K562 (cell line): ENCODE results near the gene NCOA1. TPM values are rescaled to one million over a fixed set of nuclear protein-coding genes. Genes with fewer than 3 reads are reported as not detected.

ENCODE experiments used
- BRF1 ChIP-seq: IDR thresholded peaks from 3 replicates; pipeline ENCODE4 v1.6.1; 2011; ENCODE audit warnings: borderline replicate concordance, mild to moderate bottlenecking; ENCODE audit not compliant: insufficient read length; ENCODE audit errors: extremely low read depth
- ETV1 ChIP-seq: fragments of 450-650 bp; conservative IDR thresholded peaks from 2 replicates; pipeline ENCODE4 v1.6.1; 2016; ENCODE audit warnings: missing genetic modification characterization, control low read depth, low read depth, missing compliant biosample characterization
- GTF2F1 ChIP-seq: IDR thresholded peaks from 2 replicates; pipeline ENCODE4 v1.6.1; 2011; ENCODE audit warnings: low read depth, low read length, improper control_type of control experiment
- KDM1A ChIP-seq, 2 experiments: fragments of 450-650 bp; IDR thresholded peaks; 2 replicates each; pipeline ENCODE4 v1.6.1; 2016; ENCODE audit warnings: mild to moderate bottlenecking in 2 of 2
- NFIX ChIP-seq: fragments of 250-450 bp; sonication (Bioruptor Pico); IDR thresholded peaks from 2 replicates; pipeline ENCODE4 v1.4.0; 2020; ENCODE audit warnings: low read depth, mild to moderate bottlenecking, moderate library complexity
- PML ChIP-seq: IDR thresholded peaks from 2 replicates; pipeline ENCODE4 v1.6.1; 2012; ENCODE audit warnings: low read length, inconsistent platforms
- RB1 ChIP-seq: fragments of 450-650 bp; IDR thresholded peaks from 2 replicates; pipeline ENCODE4 v1.6.1; 2017; ENCODE audit warnings: low read depth, mild to moderate bottlenecking
- RFX7 ChIP-seq: fragments of 250-450 bp; sonication (Bioruptor Pico); IDR thresholded peaks from 2 replicates; pipeline ENCODE4 v1.5.1; 2021; ENCODE audit warnings: mild to moderate bottlenecking
- TAF9B ChIP-seq: fragments of 450-650 bp; IDR thresholded peaks from 2 replicates; pipeline ENCODE4 v1.6.1; 2018; ENCODE audit warnings: mild to moderate bottlenecking; ENCODE audit not compliant: partially characterized antibody
- TCF7 ChIP-seq: sonication (generic); IDR thresholded peaks from 2 replicates; pipeline ENCODE4 v1.6.1; 2016; ENCODE audit warnings: antibody characterized with exemption, borderline replicate concordance
- TRIM28 ChIP-seq: fragments of 450-650 bp; IDR thresholded peaks from 2 replicates; pipeline ENCODE4 v1.6.1; 2017
- ZNF140 ChIP-seq: fragments of 250-450 bp; sonication (Bioruptor Pico); IDR thresholded peaks from 2 replicates; pipeline ENCODE4 v1.8.0; 2021; ENCODE audit warnings: moderate library complexity, mild to moderate bottlenecking, inconsistent platforms
- ZNF175 ChIP-seq: fragments of 200-800 bp; sonication (Bioruptor generic); IDR thresholded peaks from 2 replicates; pipeline ENCODE4 v1.6.1; 2016; ENCODE audit warnings: low read depth, mild to moderate bottlenecking, missing genetic modification characterization, missing compliant biosample characterization
- ZNF444 ChIP-seq: fragments of 250-450 bp; sonication (Bioruptor Pico); IDR thresholded peaks from 2 replicates; pipeline ENCODE4 v1.4.0; 2020; ENCODE audit warnings: mild to moderate bottlenecking, moderate library complexity
- polyA plus RNA-seq, 8 experiments: library from polyadenylated mRNA; depleted of rRNA in 4 of 8; stranded (reverse) in 5 of 8; unstranded in 3 of 8; fragments of >200 nt; fragmentation: Nextera tagmentation in 2 of 8; fragmentation: Illumina TruSeq in 1 of 8; extraction: Ambion mirVana in 2 of 8; extraction: Trizol in 1 of 8; gene quantifications; 2 replicates each; pipeline versions ENCODE4 v1.2.1 to v1.2.3, GENCODE V29; 2011 to 2014; ENCODE audit warnings: inconsistent platforms in 1 of 8, missing spikeins in 1 of 8
- total RNA-seq, 7 experiments: library from RNA; depleted of rRNA in 6 of 7; stranded (reverse); fragments of >200 nt in 6 of 7; fragmentation: Illumina TruSeq in 2 of 7; extraction: Trizol in 2 of 7; gene quantifications; 2 replicates each; pipeline versions ENCODE4 v1.2.1 to v1.2.3, GENCODE V29; 2011 to 2021; ENCODE audit warnings: low replicate concordance in 1 of 7
- TF ChIP-seq, protein P1 (sequence below): fragments of 450-650 bp; IDR thresholded peaks from 2 replicates; pipeline ENCODE4 v1.6.1; 2017; ENCODE audit warnings: antibody characterized with exemption
- TF ChIP-seq, protein P2 (sequence below): fragments of 200-800 bp; sonication (Bioruptor generic); IDR thresholded peaks from 2 replicates; pipeline ENCODE4 v1.6.1; 2017; ENCODE audit warnings: missing genetic modification characterization, missing compliant biosample characterization
- TF ChIP-seq, protein P3 (sequence below): sonication (generic); formaldehyde crosslinking; IDR thresholded peaks from 2 replicates; pipeline ENCODE4 v1.8.0; 2022; ENCODE audit warnings: missing genetic modification reagents, mild to moderate bottlenecking, moderate library complexity, borderline replicate concordance
- TF ChIP-seq, protein P4 (sequence below), 2 experiments: IDR thresholded peaks in 1 of 2; conservative IDR thresholded peaks in 1 of 2; 2 replicates each; pipeline ENCODE4 v1.6.1; 2016; ENCODE audit warnings: low read depth in 2 of 2, mild to moderate bottlenecking in 1 of 2, missing compliant biosample characterization in 1 of 2, missing genetic modification characterization in 1 of 2, moderate library complexity in 1 of 2
- TF ChIP-seq, protein P5 (sequence below): fragments of 250-450 bp; sonication (Bioruptor Pico); IDR thresholded peaks from 2 replicates; pipeline ENCODE4 v1.8.0; 2021; ENCODE audit warnings: mild to moderate bottlenecking, moderate library complexity

The NCOA1 gene
- total and polyA plus RNA-seq, 9 of the 15 experiments (the other 6 are each of a cell fraction or from before 2014, with no cell fraction given), result 4.9 to 25.7 (median 17.0) TPM

DNA sequence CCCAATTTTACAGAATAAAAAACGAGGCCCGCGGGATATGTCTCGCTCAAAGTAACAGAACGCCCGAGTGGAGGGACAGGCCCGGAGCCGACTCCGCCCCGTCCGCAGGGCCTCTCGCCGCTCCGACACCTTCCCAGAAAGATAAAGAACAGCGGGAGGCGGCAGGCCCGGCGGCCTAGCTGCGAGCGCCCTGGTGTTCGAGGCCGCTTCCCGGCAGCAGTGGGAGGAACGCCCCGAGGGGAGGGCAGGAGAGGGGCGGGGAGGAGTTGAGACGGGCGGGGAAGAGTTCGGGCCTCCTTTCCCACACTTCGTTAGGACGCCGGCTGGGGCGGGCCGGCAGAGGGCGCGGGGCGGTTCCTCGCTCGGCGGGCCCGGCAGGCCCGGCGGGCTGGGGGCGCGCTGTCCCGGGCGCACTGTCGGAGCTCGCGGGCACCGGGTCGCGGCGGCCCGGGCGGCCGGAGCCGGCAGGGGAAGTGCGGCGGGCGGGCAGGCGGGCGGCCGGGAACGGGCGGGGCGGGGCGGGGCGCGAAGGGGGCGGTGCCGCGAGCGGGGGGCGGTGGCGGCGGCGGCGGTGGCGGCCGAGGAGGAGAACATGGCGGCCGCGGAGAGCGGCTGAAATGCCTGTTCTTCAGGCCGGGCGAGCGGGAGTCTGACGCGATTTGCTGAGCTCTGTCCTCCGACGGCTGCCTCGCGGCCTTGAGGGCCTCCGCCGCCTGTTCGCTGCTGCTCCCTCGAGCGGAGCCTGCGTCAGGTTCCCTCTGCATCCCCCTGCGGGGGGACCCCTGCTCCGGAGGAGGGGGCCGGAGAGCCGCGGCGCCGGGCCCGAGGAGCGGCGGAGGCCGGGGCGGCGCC, at the start of gene NCOA1 (continued):
- TF ChIP-seq, protein P1, sequence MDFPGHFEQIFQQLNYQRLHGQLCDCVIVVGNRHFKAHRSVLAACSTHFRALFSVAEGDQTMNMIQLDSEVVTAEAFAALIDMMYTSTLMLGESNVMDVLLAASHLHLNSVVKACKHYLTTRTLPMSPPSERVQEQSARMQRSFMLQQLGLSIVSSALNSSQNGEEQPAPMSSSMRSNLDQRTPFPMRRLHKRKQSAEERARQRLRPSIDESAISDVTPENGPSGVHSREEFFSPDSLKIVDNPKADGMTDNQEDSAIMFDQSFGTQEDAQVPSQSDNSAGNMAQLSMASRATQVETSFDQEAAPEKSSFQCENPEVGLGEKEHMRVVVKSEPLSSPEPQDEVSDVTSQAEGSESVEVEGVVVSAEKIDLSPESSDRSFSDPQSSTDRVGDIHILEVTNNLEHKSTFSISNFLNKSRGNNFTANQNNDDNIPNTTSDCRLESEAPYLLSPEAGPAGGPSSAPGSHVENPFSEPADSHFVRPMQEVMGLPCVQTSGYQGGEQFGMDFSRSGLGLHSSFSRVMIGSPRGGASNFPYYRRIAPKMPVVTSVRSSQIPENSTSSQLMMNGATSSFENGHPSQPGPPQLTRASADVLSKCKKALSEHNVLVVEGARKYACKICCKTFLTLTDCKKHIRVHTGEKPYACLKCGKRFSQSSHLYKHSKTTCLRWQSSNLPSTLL, result no peak
- TF ChIP-seq RFX7 (no peak), RB1 (peak; percentile 61; the same call in 1 of the 2 replicates), KDM1A (IDR thresholded peaks at IDR 0.05) (no peak), TAF9B (peak; percentile 33), GTF2F1 (no peak), ZNF175 (CRISPR knock-in tag) (no peak), ETV1 (no peak), ZNF444 (CRISPR knock-in tag) (no peak), PML (0 out of 2 replicates have a peak, but pooled peaks have one; percentile 8), TCF7 (no peak), ZNF140 (no peak), TRIM28 (no peak), NFIX (CRISPR knock-in tag) (no peak), BRF1 (no peak)
- TF ChIP-seq, protein P2, sequence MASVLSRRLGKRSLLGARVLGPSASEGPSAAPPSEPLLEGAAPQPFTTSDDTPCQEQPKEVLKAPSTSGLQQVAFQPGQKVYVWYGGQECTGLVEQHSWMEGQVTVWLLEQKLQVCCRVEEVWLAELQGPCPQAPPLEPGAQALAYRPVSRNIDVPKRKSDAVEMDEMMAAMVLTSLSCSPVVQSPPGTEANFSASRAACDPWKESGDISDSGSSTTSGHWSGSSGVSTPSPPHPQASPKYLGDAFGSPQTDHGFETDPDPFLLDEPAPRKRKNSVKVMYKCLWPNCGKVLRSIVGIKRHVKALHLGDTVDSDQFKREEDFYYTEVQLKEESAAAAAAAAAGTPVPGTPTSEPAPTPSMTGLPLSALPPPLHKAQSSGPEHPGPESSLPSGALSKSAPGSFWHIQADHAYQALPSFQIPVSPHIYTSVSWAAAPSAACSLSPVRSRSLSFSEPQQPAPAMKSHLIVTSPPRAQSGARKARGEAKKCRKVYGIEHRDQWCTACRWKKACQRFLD (CRISPR knock-in tag), result no peak
- TF ChIP-seq, protein P3, sequence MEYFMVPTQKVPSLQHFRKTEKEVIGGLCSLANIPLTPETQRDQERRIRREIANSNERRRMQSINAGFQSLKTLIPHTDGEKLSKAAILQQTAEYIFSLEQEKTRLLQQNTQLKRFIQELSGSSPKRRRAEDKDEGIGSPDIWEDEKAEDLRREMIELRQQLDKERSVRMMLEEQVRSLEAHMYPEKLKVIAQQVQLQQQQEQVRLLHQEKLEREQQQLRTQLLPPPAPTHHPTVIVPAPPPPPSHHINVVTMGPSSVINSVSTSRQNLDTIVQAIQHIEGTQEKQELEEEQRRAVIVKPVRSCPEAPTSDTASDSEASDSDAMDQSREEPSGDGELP (CRISPR knock-in tag), result peak; percentile 83
- TF ChIP-seq, protein P4, sequence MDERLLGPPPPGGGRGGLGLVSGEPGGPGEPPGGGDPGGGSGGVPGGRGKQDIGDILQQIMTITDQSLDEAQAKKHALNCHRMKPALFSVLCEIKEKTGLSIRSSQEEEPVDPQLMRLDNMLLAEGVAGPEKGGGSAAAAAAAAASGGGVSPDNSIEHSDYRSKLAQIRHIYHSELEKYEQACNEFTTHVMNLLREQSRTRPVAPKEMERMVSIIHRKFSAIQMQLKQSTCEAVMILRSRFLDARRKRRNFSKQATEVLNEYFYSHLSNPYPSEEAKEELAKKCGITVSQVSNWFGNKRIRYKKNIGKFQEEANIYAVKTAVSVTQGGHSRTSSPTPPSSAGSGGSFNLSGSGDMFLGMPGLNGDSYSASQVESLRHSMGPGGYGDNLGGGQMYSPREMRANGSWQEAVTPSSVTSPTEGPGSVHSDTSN (CRISPR knock-in tag; IDR thresholded peaks at IDR 0.05; ENCODE audit: low read depth), result no peak
- TF ChIP-seq, protein P4 (tag; conservative IDR thresholded peaks at IDR 0.05; ENCODE audit: low read depth), result no peak
- TF ChIP-seq, protein P5, sequence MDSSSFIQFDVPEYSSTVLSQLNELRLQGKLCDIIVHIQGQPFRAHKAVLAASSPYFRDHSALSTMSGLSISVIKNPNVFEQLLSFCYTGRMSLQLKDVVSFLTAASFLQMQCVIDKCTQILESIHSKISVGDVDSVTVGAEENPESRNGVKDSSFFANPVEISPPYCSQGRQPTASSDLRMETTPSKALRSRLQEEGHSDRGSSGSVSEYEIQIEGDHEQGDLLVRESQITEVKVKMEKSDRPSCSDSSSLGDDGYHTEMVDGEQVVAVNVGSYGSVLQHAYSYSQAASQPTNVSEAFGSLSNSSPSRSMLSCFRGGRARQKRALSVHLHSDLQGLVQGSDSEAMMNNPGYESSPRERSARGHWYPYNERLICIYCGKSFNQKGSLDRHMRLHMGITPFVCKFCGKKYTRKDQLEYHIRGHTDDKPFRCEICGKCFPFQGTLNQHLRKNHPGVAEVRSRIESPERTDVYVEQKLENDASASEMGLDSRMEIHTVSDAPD, result no peak
